ENCODE data around the gene PRPF4. TPM values are rescaled to one million over a fixed set of nuclear protein-coding genes. Genes with fewer than 3 reads are reported as not detected.

PRPF4 gene
- total RNA-seq, 4 donors from 2014 or later, result 13.4 to 20.5 (median 16.5) TPM

DNA sequence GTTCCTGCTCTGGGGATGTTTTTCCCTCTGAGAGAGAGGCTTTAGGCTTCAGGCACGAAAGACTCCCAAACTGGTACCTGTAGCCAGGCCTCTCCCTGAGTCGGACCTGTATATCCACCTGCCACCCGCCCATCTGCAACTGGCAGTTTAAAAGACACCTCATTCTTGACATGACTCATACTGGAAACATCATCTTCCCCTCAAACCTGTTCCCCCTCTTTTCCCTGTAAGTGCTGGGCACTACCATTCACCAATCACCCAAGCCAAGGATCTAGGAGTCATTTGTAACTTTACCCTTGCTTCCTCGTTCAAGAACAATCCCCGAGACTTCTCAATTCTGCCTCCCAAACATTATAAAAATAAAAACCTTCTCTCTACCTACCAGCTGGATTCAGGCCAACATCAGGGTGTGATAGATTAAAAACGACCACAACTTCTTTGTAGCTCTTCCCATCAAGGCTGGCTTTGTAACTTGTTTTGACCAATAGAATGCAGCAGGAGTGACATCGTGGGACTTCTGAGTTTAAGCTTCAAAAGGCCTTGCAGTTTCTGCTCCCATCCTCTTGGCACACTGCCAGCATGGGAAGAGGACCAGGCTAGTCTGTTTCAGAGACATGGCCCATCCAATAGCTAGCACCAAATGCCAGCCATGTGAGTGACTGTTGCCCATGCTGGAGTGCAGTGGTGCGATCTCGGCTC lies 66.4 kb downstream of the PRPF4 start:
- TF ChIP-seq POLR2AphosphoS5 (IDR thresholded peaks at IDR 0.05), result no peak
- TF ChIP-seq, protein P1, sequence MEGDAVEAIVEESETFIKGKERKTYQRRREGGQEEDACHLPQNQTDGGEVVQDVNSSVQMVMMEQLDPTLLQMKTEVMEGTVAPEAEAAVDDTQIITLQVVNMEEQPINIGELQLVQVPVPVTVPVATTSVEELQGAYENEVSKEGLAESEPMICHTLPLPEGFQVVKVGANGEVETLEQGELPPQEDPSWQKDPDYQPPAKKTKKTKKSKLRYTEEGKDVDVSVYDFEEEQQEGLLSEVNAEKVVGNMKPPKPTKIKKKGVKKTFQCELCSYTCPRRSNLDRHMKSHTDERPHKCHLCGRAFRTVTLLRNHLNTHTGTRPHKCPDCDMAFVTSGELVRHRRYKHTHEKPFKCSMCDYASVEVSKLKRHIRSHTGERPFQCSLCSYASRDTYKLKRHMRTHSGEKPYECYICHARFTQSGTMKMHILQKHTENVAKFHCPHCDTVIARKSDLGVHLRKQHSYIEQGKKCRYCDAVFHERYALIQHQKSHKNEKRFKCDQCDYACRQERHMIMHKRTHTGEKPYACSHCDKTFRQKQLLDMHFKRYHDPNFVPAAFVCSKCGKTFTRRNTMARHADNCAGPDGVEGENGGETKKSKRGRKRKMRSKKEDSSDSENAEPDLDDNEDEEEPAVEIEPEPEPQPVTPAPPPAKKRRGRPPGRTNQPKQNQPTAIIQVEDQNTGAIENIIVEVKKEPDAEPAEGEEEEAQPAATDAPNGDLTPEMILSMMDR (IDR thresholded peaks at IDR 0.05), result no peak
- TF ChIP-seq POLR2A (IDR thresholded peaks at IDR 0.05), result no peak
- no peak for TF ChIP-seq EP300 (IDR thresholded peaks at IDR 0.05)
- Histone ChIP-seq H3K27ac (no peak overlapping the region), H3K4me1 (peaks cover 0 to 43% (median 6%) of the 10 kb centered on the region in 3 donors), H3K9me3 (no peaks in the 10 kb centered on the region), H3K36me3 (no peaks in the 10 kb centered on the region), H3K4me3 (no peak overlapping the region), H3K27me3 (no peaks in the 10 kb centered on the region)
- 59 to 70% methylated on average over 6 to 9 of the region's 9 CpGs for WGBS, 2 donors (ENCODE audit: low coverage in 1 of 2)
- no peak for ATAC-seq

Other genes starting within 250 kb of the PRPF4 start
- gene ZFP37, start 218.9 kb upstream of the PRPF4 start, total RNA-seq, result 1 to 10 TPM; 1.9 to 4.7 (median 3.0) TPM
- gene SLC31A2, start 124.7 kb upstream of the PRPF4 start, total RNA-seq, result 10 to 100 TPM in 3 of 4 donors, 1 to 10 TPM in 1; 6.7 to 26.6 (median 13.6) TPM
- 10 to 100 TPM; 20.2 to 30.7 (median 22.7) TPM for gene FKBP15, start 54.4 kb upstream of the PRPF4 start, total RNA-seq
- 1 to 10 TPM; 8.7 to 9.8 (median 9.4) TPM for gene SLC31A1, start 54.1 kb upstream of the PRPF4 start, total RNA-seq
- gene CDC26, start 86 bp upstream of the PRPF4 start, total RNA-seq, result 10 to 100 TPM; 31.4 to 54.4 (median 42.1) TPM
- gene RNF183, start 27.7 kb downstream of the PRPF4 start, total RNA-seq, result under 1 TPM in 1 of 4 donors, not detected in 3; 0.37 TPM
- 1 to 10 TPM; 1.2 to 2.8 (median 2.3) TPM for gene WDR31, start 64.6 kb downstream of the PRPF4 start, total RNA-seq
- gene BSPRY, start 73.9 kb downstream of the PRPF4 start, total RNA-seq, result 1 to 10 TPM in 1 of 4 donors, under 1 TPM in 3; 0.16 to 4.0 (median 0.36) TPM
- 10 to 100 TPM; 17.0 to 31.3 (median 25.1) TPM for gene HDHD3, start 101.3 kb downstream of the PRPF4 start, total RNA-seq
- gene ALAD, start 125.6 kb downstream of the PRPF4 start, total RNA-seq, result 10 to 100 TPM; 17.3 to 34.2 (median 17.9) TPM
- 10 to 100 TPM; 32.3 to 47.1 (median 34.6) TPM for gene POLE3, start 135.0 kb downstream of the PRPF4 start, total RNA-seq
- 1 to 10 TPM in 2 of 4 donors, under 1 TPM in 1, not detected in 1; 0.54 to 2.5 (median 1.7) TPM for gene C9orf43, start 135.1 kb downstream of the PRPF4 start, total RNA-seq
- 100 to 1,000 TPM in 1 of 4 donors, 10 to 100 TPM in 3; 43.9 to 122 (median 72.7) TPM for gene RGS3, start 188.1 kb downstream of the PRPF4 start, total RNA-seq

Data from gastroesophageal sphincter (tissue), 4 donors.